Fibroblast of pulmonary artery (primary cell): ENCODE data around the gene PTGR3.

ENCODE experiments used
- DNase-seq: peaks from one replicate; pipeline ENCODE4 v3.0.0-alpha.2; 2010; ENCODE audit warnings: low read depth
- H3K4me3 ChIP-seq: replicated peaks from 2 replicates; pipeline ENCODE4 v1.5.1; 2011; ENCODE audit warnings: low read depth, mild to moderate bottlenecking, control low read depth, low read length, moderate library complexity
- TF ChIP-seq, protein P1 (sequence below): IDR thresholded peaks from 2 replicates; pipeline ENCODE4 v1.5.1; 2011; ENCODE audit warnings: mild to moderate bottlenecking, control low read depth, low read length, inconsistent platforms; ENCODE audit errors: missing control alignments

PTGR3 gene

DNA sequence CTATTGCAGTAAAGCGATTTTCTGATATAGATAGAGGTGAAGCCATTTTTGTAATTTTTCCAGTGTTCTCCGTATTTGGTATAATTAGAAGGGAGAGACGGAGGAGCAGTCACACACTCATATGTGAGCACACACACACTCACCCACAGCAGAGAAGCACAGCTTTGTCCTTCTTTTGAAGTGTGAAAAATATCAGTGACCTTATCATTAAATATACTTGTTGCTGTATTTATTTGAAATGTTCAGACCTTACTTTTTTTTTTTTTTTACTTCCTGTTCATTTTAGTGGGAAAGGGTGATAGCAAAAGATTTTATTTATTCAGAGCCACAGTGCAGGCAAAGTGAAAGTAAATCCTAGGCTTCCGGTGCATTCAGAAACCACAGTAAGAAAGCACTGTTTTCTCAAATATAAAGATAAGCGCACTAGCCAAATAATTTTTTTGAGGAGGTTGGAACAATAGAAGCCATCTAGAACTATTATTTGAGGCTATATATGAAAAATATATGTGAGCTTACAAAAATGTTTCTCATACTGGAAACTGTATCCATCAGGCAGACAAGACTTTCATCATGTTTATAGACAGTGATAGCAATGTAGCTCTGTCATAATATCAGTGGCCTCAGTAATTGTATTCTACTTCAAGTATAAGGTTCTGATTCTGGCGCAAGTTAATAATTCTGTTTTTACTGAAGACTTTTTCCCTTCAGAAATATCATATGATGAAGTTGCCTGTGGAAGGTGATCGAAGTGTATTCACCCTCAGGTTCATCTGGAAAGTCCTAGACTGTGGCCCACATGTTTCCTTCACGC, 38.9 kb upstream of the PTGR3 start:
- peak overlapping the region; percentile 49 for H3K4me3 ChIP-seq
- peak; percentile 67 for DNase-seq
- TF ChIP-seq, protein P1, sequence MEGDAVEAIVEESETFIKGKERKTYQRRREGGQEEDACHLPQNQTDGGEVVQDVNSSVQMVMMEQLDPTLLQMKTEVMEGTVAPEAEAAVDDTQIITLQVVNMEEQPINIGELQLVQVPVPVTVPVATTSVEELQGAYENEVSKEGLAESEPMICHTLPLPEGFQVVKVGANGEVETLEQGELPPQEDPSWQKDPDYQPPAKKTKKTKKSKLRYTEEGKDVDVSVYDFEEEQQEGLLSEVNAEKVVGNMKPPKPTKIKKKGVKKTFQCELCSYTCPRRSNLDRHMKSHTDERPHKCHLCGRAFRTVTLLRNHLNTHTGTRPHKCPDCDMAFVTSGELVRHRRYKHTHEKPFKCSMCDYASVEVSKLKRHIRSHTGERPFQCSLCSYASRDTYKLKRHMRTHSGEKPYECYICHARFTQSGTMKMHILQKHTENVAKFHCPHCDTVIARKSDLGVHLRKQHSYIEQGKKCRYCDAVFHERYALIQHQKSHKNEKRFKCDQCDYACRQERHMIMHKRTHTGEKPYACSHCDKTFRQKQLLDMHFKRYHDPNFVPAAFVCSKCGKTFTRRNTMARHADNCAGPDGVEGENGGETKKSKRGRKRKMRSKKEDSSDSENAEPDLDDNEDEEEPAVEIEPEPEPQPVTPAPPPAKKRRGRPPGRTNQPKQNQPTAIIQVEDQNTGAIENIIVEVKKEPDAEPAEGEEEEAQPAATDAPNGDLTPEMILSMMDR = no peak

DNA sequence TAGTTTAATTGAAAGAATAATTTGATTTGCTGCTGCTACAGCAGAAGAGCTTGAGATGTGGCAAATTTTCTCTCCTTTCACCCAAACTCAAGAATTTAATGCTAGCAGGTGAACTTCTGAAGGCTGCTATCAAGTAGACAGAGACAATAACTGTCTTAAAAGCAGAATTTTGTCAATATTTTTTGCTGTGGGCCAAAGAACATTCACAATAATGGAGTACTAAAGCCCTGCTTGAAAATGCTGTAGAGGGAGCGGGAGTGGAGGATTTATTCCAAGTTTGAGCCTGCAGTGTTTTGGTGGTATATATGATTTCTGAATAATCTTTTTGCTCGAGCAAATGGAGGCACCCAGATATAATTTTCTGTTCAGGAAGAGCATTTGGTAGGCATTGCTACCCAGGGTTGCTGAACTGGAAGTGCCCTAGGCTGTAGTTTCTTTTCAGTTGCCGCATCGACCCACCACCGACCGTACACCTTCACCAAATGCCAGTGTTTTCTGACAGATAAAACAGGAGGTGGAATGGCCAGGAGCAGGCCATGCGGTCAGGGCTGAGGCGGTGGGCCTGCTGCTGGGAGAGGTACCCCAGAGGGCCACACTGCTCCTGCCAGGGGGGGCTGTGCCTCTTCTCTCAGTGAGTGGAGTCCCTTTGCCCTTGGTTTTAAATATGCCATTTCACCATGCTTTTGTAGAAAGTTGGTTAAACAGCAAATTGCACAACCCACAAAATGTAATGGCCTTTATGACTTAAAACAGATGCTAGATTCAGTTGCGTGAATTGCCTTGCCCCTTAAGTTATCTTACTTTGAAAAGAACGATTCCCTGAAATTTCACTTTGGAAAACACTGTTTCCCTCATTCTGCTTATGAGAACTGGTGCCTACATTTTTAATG, 38.0 kb upstream of the PTGR3 start:
- peak; percentile 66 for DNase-seq
- peak overlapping the region; percentile 49 for H3K4me3 ChIP-seq
- TF ChIP-seq, protein P1 = no peak

DNA sequence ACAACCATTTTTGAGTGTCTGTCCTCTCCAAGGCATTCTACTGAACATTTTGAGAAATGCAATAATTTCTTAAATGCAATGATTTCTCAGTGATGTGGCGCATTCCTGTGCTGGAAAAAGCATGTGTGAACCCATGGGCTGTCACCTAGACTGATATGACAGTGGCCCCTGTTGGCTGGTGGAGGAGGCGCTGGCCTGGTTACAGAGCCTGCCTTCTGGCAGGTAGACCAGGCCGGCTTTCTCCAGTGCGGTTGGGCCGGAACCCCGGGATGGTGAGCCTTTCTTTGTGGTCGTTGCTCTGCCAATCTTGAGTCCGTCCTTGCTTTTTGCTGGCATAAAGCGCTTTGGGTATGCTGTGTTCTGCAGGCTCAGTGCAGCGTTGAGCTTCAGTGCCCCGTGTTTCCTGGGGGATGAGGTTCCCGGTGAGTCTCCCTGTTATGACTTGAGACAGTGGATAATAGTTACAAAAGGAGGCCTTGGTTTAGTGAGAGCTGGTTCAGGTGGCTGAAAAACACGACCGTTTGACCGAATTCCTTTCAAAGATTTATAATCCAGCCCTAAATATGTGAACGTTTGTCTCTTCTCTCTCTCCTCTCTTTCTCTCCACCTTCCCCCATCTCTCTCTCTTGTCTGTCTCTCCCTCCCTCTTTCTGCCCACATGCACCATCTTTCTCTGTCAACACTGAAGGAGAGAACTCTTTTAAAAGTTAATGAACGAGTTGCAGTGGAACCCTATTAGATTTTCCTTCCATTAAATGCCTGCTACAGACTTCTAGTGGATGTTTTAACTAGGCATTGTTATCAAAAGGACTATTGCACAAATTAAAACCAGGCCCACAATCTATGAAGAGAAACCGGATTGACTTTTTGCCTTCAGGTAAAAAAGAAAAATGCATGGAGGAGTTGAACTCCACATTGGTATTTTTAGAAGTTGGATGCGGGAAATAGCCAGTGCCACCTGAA, 35.7 kb upstream of the PTGR3 start:
- TF ChIP-seq, protein P1 = no peak
- no peak for DNase-seq
- no peak overlapping the region for H3K4me3 ChIP-seq

DNA sequence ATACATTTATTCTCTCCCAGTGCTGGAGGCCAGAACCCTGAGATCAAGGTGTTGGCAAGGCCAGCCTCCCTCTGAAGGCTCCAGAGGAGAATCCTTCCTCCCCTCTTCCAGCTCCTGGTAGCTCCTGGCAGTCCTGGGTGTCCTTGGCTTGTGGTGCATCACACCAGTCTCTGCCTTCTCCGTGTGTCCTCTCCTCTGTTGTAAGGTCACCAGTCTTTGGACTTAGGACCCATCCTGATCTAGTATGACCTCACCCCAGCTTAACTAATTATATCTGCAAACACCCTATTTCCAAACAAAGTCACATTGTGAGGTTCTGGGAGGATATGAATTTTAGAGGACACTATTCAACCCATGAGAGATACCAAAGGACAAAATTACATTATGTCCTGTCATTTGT, 32.8 kb upstream of the PTGR3 start:
- no peak overlapping the region for H3K4me3 ChIP-seq
- DNase-seq = no peak
- TF ChIP-seq, protein P1 = no peak

DNA sequence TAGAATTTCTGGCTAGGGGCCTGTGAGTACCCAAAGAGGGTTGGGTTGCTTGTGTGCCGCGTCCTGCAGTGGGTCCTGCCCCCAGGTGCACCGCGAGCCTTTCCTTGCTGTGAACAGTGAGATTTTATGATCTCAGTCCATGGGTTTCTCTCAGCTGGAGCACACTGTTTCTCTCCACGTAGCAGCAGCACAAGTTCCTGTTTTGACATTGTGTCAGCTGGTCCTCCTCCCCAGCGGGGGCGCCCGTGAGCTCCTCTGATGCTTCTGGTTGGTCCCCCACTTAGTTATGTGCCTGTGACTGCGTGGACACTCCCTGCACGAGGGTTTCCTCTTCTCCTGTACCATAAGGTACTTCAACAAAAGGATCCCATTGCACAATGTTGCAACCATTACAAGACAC, 31.5 kb upstream of the PTGR3 start:
- DNase-seq = no peak
- H3K4me3 ChIP-seq = no peak overlapping the region
- TF ChIP-seq, protein P1 = no peak

DNA sequence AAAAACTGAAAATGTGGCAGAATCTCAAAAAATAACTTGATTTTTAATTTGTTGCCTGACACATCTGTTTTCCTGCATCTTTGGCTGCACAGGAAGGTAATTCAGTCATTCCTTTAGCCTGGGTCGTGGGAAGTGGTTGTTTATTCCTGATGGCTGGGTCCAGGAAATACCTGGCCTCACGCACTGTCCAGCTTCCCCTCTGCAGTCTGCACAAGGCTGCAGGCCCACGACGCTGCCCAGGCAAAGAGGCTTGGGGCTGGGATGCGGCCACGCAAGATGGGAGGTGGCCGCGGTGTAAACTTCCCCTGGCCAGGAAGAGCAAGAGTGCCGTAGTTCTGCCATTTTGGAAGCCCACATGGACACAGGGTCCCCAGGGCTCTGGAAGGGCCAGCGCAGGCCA, 29.8 kb upstream of the PTGR3 start:
- TF ChIP-seq, protein P1 = no peak
- no peak overlapping the region for H3K4me3 ChIP-seq
- DNase-seq = no peak
